Heart left ventricle (tissue), 13 donors: ENCODE data around the gene FNIP1.

ENCODE experiments used
- CTCF ChIP-seq, 12 donors: fragments of 200-600 bp; sonication (generic) in 4 of 12; IDR thresholded peaks; one replicate each; pipeline versions ENCODE4 v1.5.0 to v1.8.0; 2018 to 2022; ENCODE audit warnings: antibody characterized with exemption in 12 of 12, mild to moderate bottlenecking in 5 of 12
- POLR2A ChIP-seq, 2 donors: fragments of 450-650 bp; IDR thresholded peaks; one replicate each; pipeline ENCODE4 v1.6.1; 2017; ENCODE audit warnings: antibody characterized with exemption in 2 of 2, mild to moderate bottlenecking in 2 of 2, moderate library complexity in 2 of 2
- donor health status: ischemic (EF 13 %, LVEDD 7.1; RV severe dilation, severe dysfunction).
- donor health status: DM: no; HTN: yes; CAD: no.
- donor health status: DM: no; HTN: no; CAD: no.
- donor health status: ischemic (EF 25% LVEDD 6.9; RV normal size, moderate dysfunction).
- donor health status: ischemic (EF 25% LVEDD 5.7; RV mildly dilated, moderate dysfunction).
- donor health status: ischemic (EF 35%, LVEDD 5.7; RV mildly dilated, moderate dysfunction).
- donor health status: nonischemic (EF 11% LVEDD 7.7; RV severe dilation, severe dysfunction).
- donor health status: DM: yes; HTN: yes; CAD: no.
- donor health status: PGD.
- donor health status: ischemic (EF 29% LVEDD 5.4; RV normal size, mild dysfunction).
- donor health status: nonischemic (EF 23%, LVEDD 6.1; RV moderate dilation, normal function).

GRCh38 chr5:131644822-131645221, 152.0 kb downstream of the FNIP1 start:
- no peak for TF ChIP-seq CTCF (IDR thresholded peaks at IDR 0.05)
- TF ChIP-seq POLR2A (IDR thresholded peaks at IDR 0.05): no peak
